ENCODE results near the gene UBASH3A. TPM values are rescaled to one million over a fixed set of nuclear protein-coding genes. Genes with fewer than 3 reads are reported as not detected.

UBASH3A gene
- total RNA-seq, 1 donor from 2014 or later: 1.5 TPM

DNA sequence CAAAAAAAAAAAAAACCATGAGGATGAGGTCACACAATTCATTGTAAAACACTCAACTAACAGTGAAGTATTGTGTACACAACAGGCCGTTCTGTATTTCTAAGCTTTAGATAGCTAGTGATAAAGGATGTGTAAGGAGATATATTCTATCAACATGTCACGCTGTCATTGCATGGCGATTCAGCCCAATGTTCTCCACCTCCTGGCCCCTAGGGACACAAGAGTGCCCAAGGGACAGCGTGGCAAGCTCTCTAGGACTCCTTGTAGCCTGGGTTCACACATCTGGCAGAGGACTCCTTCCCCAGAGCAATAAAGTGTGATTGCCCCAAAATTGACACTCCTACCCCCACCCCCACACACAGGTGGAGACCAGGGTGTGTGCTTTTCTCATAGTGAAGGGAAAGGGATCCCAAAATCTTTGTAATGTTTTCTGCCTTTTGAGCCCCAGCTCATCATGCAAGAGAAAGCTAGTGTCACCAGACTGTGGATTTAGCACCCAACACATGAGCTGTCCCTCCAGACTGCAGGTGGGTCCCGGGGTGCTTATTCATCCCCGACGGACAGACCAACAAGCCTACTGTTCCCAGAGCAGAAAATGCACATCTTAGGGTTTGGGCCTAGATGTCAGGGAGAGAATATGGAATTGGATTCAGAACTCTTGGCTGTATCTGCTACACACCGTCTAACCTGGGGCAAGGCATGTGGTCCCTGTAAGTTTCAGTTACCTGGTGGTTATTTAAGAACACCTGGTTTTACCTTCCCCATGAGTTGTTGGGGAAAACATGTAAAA, 19.4 kb upstream of the UBASH3A start:
- Histone ChIP-seq H3K27me3 (no peaks in the 10 kb centered on the region), H3K4me3 (no peak overlapping the region), H3K9me3 (no peaks in the 10 kb centered on the region), H3K27ac (no peak overlapping the region), H3K4me1 (no peaks in the 10 kb centered on the region), H3K36me3 (no peaks in the 10 kb centered on the region)
- intact Hi-C loops (cut with DNase I): no loop called here
- no peak for ATAC-seq
- TF ChIP-seq, protein P1, sequence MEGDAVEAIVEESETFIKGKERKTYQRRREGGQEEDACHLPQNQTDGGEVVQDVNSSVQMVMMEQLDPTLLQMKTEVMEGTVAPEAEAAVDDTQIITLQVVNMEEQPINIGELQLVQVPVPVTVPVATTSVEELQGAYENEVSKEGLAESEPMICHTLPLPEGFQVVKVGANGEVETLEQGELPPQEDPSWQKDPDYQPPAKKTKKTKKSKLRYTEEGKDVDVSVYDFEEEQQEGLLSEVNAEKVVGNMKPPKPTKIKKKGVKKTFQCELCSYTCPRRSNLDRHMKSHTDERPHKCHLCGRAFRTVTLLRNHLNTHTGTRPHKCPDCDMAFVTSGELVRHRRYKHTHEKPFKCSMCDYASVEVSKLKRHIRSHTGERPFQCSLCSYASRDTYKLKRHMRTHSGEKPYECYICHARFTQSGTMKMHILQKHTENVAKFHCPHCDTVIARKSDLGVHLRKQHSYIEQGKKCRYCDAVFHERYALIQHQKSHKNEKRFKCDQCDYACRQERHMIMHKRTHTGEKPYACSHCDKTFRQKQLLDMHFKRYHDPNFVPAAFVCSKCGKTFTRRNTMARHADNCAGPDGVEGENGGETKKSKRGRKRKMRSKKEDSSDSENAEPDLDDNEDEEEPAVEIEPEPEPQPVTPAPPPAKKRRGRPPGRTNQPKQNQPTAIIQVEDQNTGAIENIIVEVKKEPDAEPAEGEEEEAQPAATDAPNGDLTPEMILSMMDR (IDR thresholded peaks at IDR 0.05): no peak
- no peak for DNase-seq

GRCh38 chr21:42384989-42385388, 18.7 kb upstream of the UBASH3A start:
- H3K4me1 ChIP-seq: no peaks in the 10 kb centered on the region
- TF ChIP-seq, protein P1 (IDR thresholded peaks at IDR 0.05): no peak
- H3K9me3 ChIP-seq: no peaks in the 10 kb centered on the region
- H3K4me3 ChIP-seq: no peak overlapping the region
- intact Hi-C loops (cut with DNase I): no loop called here
- no peaks in the 10 kb centered on the region for H3K27me3 ChIP-seq
- ATAC-seq (peak; percentile 7), DNase-seq (peak; percentile 25)
- no peak overlapping the region for H3K27ac ChIP-seq
- no peaks in the 10 kb centered on the region for H3K36me3 ChIP-seq

GRCh38 chr21:42385619-42386018, 18.1 kb upstream of the UBASH3A start:
- intact Hi-C loops (cut with DNase I): no loop called here
- DNase-seq: peak; percentile 37

DNA sequence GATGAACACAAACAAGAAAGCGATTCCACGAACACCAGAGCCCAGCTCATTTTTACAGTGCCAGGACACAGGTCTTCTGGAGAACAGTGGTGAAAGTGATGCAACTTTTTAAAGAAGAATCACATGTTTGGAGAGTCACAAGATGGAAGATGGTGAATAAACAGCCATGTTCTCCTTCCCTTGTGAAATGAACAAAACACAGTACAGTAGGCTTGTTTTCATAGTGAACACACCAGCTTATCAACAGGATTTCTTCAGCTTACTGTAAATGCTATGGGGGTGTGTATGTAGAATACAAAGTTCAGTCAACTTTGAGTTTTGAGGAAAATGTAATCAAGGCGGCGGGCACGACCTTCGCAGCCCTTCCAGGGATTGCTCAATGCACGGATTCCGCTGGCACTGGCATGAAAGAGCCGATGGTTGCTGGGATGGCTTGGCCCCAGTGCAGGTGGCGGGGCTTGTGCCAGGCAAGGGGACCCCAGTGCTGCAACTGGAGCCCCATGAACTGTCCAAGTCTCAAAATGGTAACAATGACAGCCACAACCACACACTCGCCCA, 17.6 kb upstream of the UBASH3A start:
- no peaks in the 10 kb centered on the region for H3K27me3 ChIP-seq
- H3K27ac ChIP-seq: no peak overlapping the region
- H3K36me3 ChIP-seq: no peaks in the 10 kb centered on the region
- no peaks in the 10 kb centered on the region for H3K9me3 ChIP-seq
- no peak overlapping the region for H3K4me3 ChIP-seq
- intact Hi-C loops (cut with DNase I): no loop called here
- DNase-seq (peak; percentile 40), ATAC-seq (no peak)
- no peaks in the 10 kb centered on the region for H3K4me1 ChIP-seq
- TF ChIP-seq, protein P1 (IDR thresholded peaks at IDR 0.05): no peak

More at GRCh38 chr21:42385619-42386018, 18.1 kb upstream of the UBASH3A start:
- TF ChIP-seq, protein P1 (IDR thresholded peaks at IDR 0.05): no peak
- Histone ChIP-seq H3K4me3 (no peak overlapping the region), H3K4me1 (no peaks in the 10 kb centered on the region), H3K27me3 (no peaks in the 10 kb centered on the region), H3K36me3 (no peaks in the 10 kb centered on the region), H3K27ac (no peak overlapping the region), H3K9me3 (no peaks in the 10 kb centered on the region)
- ATAC-seq: no peak

- H3K4me1 ChIP-seq: no peaks in the 10 kb centered on the region
- intact Hi-C loops (cut with DNase I): no loop called here
- H3K27me3 ChIP-seq: no peaks in the 10 kb centered on the region
- no peaks in the 10 kb centered on the region for H3K36me3 ChIP-seq
- H3K27ac ChIP-seq: no peak overlapping the region
- H3K9me3 ChIP-seq: no peaks in the 10 kb centered on the region
- TF ChIP-seq, protein P1 (IDR thresholded peaks at IDR 0.05): no peak
- no peak overlapping the region for H3K4me3 ChIP-seq
- peak; percentile 32 for ATAC-seq
- DNase-seq: peak; percentile 30
Observed at GRCh38 chr21:42387164-42387563, 16.5 kb upstream of the UBASH3A start.

All from upper lobe of right lung (tissue), 1 donor.